G401 (cell line): ENCODE results near the gene COL9A1. TPM values are rescaled to one million over a fixed set of nuclear protein-coding genes. Genes with fewer than 3 reads are reported as not detected.

ENCODE experiments used
- DNase-seq: peaks from one replicate; pipeline ENCODE4 v3.0.0-alpha.2; 2015; ENCODE audit warnings: low spot score
- in situ Hi-C: cut with HindIII; loops from 2 replicates; pipeline ENCODE4 v1.10.0; 2016; ENCODE audit warnings: low sequenced_read_pairs, mixed read lengths
- total RNA-seq: library from RNA; depleted of rRNA; stranded (reverse); fragments of >200 nt; shearing (Covaris generic); gene quantifications from 2 replicates; pipeline ENCODE4 v1.2.3, GENCODE V29; 2014; rRNA removed

COL9A1 gene
- total RNA-seq, 1 experiment from 2014 or later: 16.5 TPM

GRCh38 chr6:70186461-70186860 lies 116.4 kb downstream of the COL9A1 start:
- no peak for DNase-seq
- in situ Hi-C loops: no loop called here

DNA sequence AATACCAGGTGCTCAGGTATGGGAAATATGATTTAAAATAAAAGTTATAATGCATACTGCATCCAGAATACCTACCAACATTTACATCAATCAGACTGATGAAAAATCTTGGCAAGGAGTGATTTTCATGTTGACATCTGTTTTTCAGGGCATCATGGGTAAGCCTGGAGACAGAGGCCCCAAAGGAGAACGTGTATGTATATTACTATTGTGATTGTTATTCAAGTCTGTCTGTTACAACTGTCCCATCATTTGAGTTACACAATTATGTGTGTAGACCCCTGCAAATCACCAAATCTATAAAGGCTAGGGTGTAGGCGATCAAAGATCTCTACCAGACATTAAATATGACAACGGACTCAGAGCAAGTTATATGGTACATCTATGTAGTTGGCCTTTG lies 118.2 kb downstream of the COL9A1 start:
- in situ Hi-C loops: no loop called here
- no peak for DNase-seq

DNA sequence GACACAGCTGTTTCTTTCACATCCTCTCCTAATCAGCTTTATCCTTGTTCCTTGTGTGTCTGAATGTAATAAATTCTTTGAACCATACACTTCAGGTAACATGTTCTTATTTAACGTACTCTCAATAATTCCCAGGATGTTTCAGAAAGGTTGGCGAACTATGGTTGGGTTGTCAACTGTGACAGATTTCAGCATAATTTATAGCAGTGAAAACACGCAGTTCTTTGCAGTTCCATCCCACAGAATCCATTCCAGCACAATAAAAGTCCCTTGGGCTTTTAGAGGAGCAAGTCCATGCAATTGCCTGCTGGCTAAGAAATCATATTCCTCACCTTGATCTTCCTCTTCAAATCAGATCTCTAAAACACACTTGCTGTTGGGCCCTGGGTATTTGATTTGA lies 119.3 kb downstream of the COL9A1 start:
- DNase-seq: no peak
- in situ Hi-C loops: no loop called here

- no peak for DNase-seq
- in situ Hi-C loops: no loop called here
Measured at GRCh38 chr6:70180901-70181599, 121.8 kb downstream of the COL9A1 start.

GRCh38 chr6:70180183-70180900 lies 122.5 kb downstream of the COL9A1 start:
- DNase-seq: no peak

GRCh38 chr6:70176842-70177550 lies 125.9 kb downstream of the COL9A1 start:
- in situ Hi-C loops: no loop called here
- no peak for DNase-seq

More at GRCh38 chr6:70180183-70180900, 122.5 kb downstream of the COL9A1 start:
- in situ Hi-C loops: no loop called here

DNA sequence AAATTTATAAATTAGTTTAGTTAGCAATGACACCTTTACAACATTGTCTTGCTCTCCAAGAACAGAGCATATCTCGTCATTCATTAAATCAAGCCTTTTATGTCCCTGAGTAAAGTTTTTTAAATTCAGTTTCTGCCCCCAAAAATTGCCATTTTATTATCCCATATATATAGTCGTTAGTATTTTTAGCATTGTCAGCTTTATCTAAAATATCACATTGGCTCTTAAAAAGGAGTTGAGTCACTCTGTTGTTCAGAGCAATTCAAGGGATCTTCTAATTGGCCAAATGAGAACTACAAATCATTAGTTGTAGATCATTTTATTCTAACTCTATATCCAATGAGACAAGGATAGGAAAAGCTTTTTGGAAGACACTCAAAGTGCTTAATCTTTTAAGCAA lies 127.1 kb downstream of the COL9A1 start:
- in situ Hi-C loops: no loop called here
- no peak for DNase-seq

GRCh38 chr6:70172252-70172651 lies 130.6 kb downstream of the COL9A1 start:
- in situ Hi-C loops: no loop called here
- no peak for DNase-seq

DNA sequence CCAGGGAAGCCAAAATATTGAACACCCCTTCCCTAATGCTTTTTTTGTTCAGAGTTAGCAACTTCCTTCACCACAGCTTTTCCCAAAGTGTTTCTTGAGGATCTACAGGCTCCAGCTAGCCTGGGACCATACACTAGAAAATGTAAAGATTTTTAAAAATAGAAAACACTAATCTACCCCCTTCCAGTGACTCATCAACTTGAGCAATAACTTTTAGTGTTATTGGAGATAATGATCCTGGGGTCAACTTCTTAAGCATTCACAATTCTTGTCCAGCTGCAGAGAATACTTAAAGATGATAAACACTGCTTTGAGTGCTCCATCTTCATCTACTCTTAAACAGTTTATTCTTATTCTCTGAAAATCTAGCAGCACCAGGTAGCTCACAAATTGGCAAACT lies 131.6 kb downstream of the COL9A1 start:
- no peak for DNase-seq
- in situ Hi-C loops: no loop called here

DNA sequence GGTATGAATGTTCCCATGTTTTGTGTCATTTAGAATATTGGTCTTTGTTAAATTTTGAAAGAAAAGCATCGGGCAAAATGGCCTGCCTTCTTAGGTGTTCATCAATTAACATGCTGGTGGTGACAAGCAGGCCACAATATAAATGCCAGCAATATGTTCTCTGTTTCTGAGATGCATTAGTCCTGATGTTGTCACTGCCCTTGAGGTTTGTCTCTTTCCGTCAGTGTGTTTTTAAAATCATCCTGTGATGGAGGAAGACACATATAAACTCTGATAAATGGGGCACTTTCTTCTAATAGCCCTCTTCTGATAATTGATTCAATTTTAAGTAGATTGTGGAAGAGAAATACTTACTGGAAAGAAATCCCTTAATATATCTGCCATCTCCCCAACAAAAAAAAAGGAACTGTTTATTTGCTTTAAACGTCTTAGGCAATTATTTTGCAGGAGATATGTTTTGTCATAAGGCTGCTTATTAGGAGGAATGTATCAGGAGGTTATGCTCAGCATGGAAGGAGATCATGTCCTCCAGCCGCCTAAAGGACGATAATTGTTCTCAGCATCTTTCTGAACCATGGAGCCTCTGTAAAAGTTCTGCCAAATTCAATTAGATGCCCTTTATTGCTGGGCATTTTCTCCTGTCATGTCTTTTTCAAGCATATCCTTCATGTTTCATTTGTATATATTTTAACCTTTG lies 134.1 kb downstream of the COL9A1 start:
- in situ Hi-C loops: no loop called here
- no peak for DNase-seq

Other genes with a start within 250 kb of the COL9A1 start
- gene FAM135A, start 110.4 kb upstream of the COL9A1 start, total RNA-seq: 25.9 and 53.4 TPM in 2 replicates